SHP77 treated with DMSO at 0.1 percent for 48 hours (cell line): Measurements from ENCODE around the gene CHN1.

Experiments used
- DNase-seq: peaks from one replicate; lab custom pipeline; 2025; lab: John Stamatoyannopoulos, UW

CHN1 gene

GRCh38 chr2:174764280-174765255, 240.6 kb downstream of the CHN1 start, which contains the start of gene CHRNA1:
TSS of gene CHRNA1 (minus strand) at chr2:174764472. CDS start at chr2:174764394, 78 bp downstream.
- no peak for DNase-seq

DNA sequence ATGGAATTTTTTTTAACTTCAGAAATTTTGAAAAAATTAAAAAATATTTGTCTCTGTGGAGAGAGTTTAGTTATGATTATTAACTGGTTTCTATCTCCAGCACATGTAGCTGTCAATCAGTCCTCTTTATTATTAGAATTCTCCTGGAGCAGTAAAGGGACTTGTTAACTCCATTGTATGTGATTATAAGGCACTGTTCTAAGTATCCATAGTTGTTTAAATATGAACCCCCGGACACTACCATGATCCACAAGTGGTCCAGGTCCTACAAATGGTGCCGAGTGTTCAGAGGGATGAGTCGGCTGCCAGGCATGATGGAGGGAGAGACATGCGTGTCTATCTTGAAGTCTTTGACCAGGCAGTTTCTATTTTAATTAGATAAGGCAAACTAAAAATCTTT, 241.4 kb downstream of the CHN1 start:
- no peak for DNase-seq

- no peak for DNase-seq
Measured at GRCh38 chr2:174762464-174762863, 242.7 kb downstream of the CHN1 start.

- DNase-seq: no peak
Measured at GRCh38 chr2:174761837-174762236, 243.3 kb downstream of the CHN1 start.

GRCh38 chr2:174760845-174761473, 244.2 kb downstream of the CHN1 start:
- DNase-seq: no peak

DNA sequence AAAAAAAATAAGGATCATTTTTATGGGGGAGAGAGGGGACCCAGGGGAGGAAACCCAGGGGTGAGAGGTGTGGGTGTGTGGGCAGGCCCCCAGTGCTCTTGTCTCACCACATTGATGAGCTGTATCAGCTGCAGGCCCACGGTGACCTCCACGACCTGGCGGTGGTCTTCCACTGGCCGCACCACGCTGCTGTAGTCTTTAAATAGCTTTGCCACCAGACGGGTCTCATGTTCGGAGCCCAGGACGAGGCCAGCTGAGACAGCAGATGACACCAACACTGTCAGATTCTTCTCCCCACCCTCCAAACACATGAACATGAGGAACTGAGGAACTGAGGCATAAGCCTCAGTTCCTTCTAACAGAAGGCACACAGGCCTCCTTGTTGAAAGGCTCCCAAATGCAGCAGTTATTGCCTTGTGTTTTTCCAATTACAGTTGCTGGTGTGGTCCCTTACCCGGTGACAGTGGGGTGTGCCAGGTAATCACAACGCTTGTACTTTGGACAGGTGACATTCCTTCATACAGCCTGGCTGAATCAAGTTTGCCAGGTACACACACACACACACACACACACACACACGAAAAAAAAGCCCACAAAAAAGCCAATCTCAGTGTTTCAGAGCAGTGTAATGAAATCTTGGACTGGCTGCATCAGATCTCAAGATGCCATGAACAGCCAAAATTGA, 245.7 kb downstream of the CHN1 start:
- no peak for DNase-seq

DNA sequence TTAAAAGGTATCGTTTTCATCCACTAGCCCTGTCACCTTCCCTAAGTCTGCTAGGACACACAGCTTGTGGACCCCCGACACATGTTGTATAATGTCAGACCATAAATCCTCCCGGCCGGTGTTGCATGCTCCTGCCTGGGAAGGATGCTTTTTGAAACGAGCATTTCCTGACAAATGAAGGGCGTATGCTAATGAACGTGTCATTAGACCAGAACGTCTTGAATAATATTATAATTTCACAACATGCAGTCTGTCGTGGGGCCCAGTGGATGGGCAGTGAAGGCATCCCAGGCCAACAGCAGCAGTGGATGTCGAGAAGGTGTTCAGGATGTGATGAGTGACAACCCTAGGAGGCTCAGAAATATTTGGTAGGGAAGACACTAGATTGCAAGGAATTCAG, 248.4 kb downstream of the CHN1 start:
- no peak for DNase-seq

- no peak for DNase-seq
Measured at GRCh38 chr2:174753038-174753633, 252.0 kb downstream of the CHN1 start.

GRCh38 chr2:174752403-174753037, 252.7 kb downstream of the CHN1 start:
- DNase-seq: no peak

GRCh38 chr2:174750923-174751441, 254.2 kb downstream of the CHN1 start:
- no peak for DNase-seq

GRCh38 chr2:174749793-174750192, 255.4 kb downstream of the CHN1 start:
- DNase-seq: no peak

- DNase-seq: no peak
Measured at GRCh38 chr2:174748948-174749347, 256.2 kb downstream of the CHN1 start.
